IMR-90 (cell line): ENCODE measurements around the gene TRIM10.

Experiments used
- BHLHE40 ChIP-seq: fragments of 150-350 bp; IDR thresholded peaks from 2 replicates; pipeline ENCODE4 v1.6.1; 2016; ENCODE audit warnings: mild to moderate bottlenecking, low read depth, low read length
- CEBPB ChIP-seq: IDR thresholded peaks from 2 replicates; pipeline ENCODE4 v1.6.1; 2012; ENCODE audit warnings: low read depth, low read length, improper control_type of control experiment
- CHD1 ChIP-seq: IDR thresholded peaks from 2 replicates; pipeline ENCODE4 v1.6.1; 2012; ENCODE audit warnings: low read depth, low read length, improper control_type of control experiment
- FOS ChIP-seq: fragments of 150-350 bp; IDR thresholded peaks from 2 replicates; pipeline ENCODE4 v1.6.1; 2016; ENCODE audit warnings: low read depth, low read length
- MAFK ChIP-seq: IDR thresholded peaks from 2 replicates; pipeline ENCODE4 v1.6.1; 2012; ENCODE audit warnings: low read depth, low read length, improper control_type of control experiment
- MXI1 ChIP-seq: IDR thresholded peaks from 2 replicates; pipeline ENCODE4 v1.6.1; 2012; ENCODE audit warnings: low read depth, mild to moderate bottlenecking, low read length, moderate library complexity, borderline replicate concordance
- NFE2L2 ChIP-seq: fragments of 150-350 bp; IDR thresholded peaks from 2 replicates; pipeline ENCODE4 v1.6.1; 2016; ENCODE audit warnings: low read depth, mild to moderate bottlenecking, low read length
- POLR2A ChIP-seq: IDR thresholded peaks from 2 replicates; pipeline ENCODE4 v1.6.1; 2012; ENCODE audit warnings: mild to moderate bottlenecking, low read depth, low read length
- RAD21 ChIP-seq: IDR thresholded peaks from 2 replicates; pipeline ENCODE4 v1.6.1; 2012; ENCODE audit warnings: low read length, improper control_type of control experiment
- RCOR1 ChIP-seq: IDR thresholded peaks from 2 replicates; pipeline ENCODE4 v1.6.1; 2012; ENCODE audit warnings: mild to moderate bottlenecking, low read length, improper control_type of control experiment; ENCODE audit not compliant: insufficient replicate concordance
- RFX5 ChIP-seq: IDR thresholded peaks from 2 replicates; pipeline ENCODE4 v1.8.0; 2012; ENCODE audit warnings: low read depth, mild to moderate bottlenecking, low read length, moderate library complexity
- SMC3 ChIP-seq: fragments of 150-350 bp; IDR thresholded peaks from 2 replicates; pipeline ENCODE4 v1.6.1; 2016; ENCODE audit warnings: low read depth, mild to moderate bottlenecking, antibody characterized with exemption, low read length, moderate library complexity
- TF ChIP-seq, protein P1 (sequence below): conservative IDR thresholded peaks from 2 replicates; pipeline ENCODE4 v1.5.1; 2012; ENCODE audit warnings: mild to moderate bottlenecking, low read depth, low read length, improper control_type of control experiment
- TF ChIP-seq, protein P2 (sequence below): fragments of 150-350 bp; IDR thresholded peaks from 2 replicates; pipeline ENCODE4 v1.6.1; 2017; ENCODE audit warnings: mild to moderate bottlenecking, antibody characterized with exemption, low read length, low read depth

DNA sequence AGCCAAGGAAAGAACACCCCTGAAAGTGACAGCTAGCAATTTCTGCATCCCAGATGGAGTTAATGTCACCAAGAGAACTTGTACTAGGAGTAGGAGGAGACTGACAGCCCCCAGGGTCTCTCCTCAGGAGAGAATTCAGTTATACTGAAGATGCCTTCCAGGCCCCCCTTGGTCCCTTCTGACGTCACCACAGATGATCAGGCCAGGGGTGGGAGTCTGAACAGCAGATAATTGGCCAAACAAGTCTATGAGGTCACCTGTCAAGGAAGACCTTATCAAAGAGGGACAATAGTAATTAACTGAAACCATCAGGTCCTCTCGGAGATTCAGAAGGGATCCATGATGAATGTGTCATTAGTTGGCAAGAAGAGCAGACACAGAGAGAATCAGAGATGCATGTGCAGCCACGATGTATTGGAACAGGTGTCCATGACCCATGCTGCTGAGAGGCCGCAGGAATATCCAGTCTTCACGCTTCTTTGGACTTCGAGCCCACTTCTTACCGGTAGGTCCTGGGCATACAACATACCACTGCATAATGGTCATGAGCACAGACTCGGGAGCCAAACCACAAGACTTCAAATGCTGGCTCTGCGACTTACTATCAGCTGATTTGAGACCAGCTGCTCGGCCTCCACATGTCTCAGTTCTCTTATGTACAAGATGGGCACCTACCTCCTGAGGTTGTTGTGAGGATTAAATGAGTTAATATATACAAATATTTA lies 10.2 kb downstream of the TRIM10 start:
- TF ChIP-seq, protein P1, sequence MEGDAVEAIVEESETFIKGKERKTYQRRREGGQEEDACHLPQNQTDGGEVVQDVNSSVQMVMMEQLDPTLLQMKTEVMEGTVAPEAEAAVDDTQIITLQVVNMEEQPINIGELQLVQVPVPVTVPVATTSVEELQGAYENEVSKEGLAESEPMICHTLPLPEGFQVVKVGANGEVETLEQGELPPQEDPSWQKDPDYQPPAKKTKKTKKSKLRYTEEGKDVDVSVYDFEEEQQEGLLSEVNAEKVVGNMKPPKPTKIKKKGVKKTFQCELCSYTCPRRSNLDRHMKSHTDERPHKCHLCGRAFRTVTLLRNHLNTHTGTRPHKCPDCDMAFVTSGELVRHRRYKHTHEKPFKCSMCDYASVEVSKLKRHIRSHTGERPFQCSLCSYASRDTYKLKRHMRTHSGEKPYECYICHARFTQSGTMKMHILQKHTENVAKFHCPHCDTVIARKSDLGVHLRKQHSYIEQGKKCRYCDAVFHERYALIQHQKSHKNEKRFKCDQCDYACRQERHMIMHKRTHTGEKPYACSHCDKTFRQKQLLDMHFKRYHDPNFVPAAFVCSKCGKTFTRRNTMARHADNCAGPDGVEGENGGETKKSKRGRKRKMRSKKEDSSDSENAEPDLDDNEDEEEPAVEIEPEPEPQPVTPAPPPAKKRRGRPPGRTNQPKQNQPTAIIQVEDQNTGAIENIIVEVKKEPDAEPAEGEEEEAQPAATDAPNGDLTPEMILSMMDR, result no peak
- TF ChIP-seq MXI1, result no peak
- no peak for TF ChIP-seq POLR2A
- TF ChIP-seq FOS, result no peak
- TF ChIP-seq, protein P2, sequence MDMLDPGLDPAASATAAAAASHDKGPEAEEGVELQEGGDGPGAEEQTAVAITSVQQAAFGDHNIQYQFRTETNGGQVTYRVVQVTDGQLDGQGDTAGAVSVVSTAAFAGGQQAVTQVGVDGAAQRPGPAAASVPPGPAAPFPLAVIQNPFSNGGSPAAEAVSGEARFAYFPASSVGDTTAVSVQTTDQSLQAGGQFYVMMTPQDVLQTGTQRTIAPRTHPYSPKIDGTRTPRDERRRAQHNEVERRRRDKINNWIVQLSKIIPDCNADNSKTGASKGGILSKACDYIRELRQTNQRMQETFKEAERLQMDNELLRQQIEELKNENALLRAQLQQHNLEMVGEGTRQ, result no peak
- no peak for TF ChIP-seq NFE2L2
- no peak for TF ChIP-seq MAFK
- no peak for TF ChIP-seq CHD1
- no peak for TF ChIP-seq BHLHE40
- no peak for TF ChIP-seq SMC3
- no peak for TF ChIP-seq RCOR1
- TF ChIP-seq RFX5, result no peak
- TF ChIP-seq CEBPB, result no peak
- no peak for TF ChIP-seq RAD21
